HG03558 (cell line): ENCODE measurements around the gene C3orf70.

Source experiments
- ATAC-seq: cut with Tn5 transposase; IDR thresholded peaks from one replicate; pipeline ENCODE4 v1.9.1; 2021; ENCODE audit warnings: moderate number of reproducible peaks; ENCODE audit not compliant: unreplicated experiment; ENCODE audit errors: extremely low read depth

C3orf70 gene

GRCh38 chr3:185059766-185060165, 93.1 kb downstream of the C3orf70 start:
- no peak for ATAC-seq

- no peak for ATAC-seq
These were observed 94.1 kb downstream of the C3orf70 start for GRCh38 chr3:185058796-185059195.

- ATAC-seq, result no peak
These were observed 95.0 kb downstream of the C3orf70 start for GRCh38 chr3:185057829-185058228.

- ATAC-seq, result no peak
These were observed 96.0 kb downstream of the C3orf70 start for GRCh38 chr3:185056908-185057307.

GRCh38 chr3:185052631-185053030, 100.2 kb downstream of the C3orf70 start:
- no peak for ATAC-seq

GRCh38 chr3:185051801-185052200, 101.1 kb downstream of the C3orf70 start:
- ATAC-seq, result no peak

GRCh38 chr3:185049710-185050109, 103.2 kb downstream of the C3orf70 start:
- ATAC-seq, result no peak

- ATAC-seq, result no peak
These were observed 106.3 kb downstream of the C3orf70 start for GRCh38 chr3:185046603-185047002.

GRCh38 chr3:185046164-185046515, 106.7 kb downstream of the C3orf70 start:
- ATAC-seq, result no peak

GRCh38 chr3:185042312-185043050, 110.4 kb downstream of the C3orf70 start:
- ATAC-seq, result no peak

GRCh38 chr3:185041540-185041939, 111.3 kb downstream of the C3orf70 start:
- ATAC-seq, result no peak

GRCh38 chr3:185040425-185040824, 112.4 kb downstream of the C3orf70 start:
- no peak for ATAC-seq

- ATAC-seq, result no peak
These were observed 115.1 kb downstream of the C3orf70 start for GRCh38 chr3:185037801-185038200.

- ATAC-seq, result no peak
These were observed 121.9 kb downstream of the C3orf70 start for GRCh38 chr3:185030951-185031350.

- no peak for ATAC-seq
These were observed 122.5 kb downstream of the C3orf70 start for GRCh38 chr3:185030399-185030798.

GRCh38 chr3:185029086-185029485, 123.8 kb downstream of the C3orf70 start:
- ATAC-seq, result no peak

- no peak for ATAC-seq
These were observed 124.7 kb downstream of the C3orf70 start for GRCh38 chr3:185028121-185028520.
